Measurements from ENCODE around the gene UFSP2. TPM values are rescaled to one million over a fixed set of nuclear protein-coding genes. Genes with fewer than 3 reads are reported as not detected.

The UFSP2 gene
- total RNA-seq, 1 experiment from 2014 or later, result 22.7 TPM

GRCh38 chr4:185379326-185380295, 46.2 kb downstream of the UFSP2 start:
- H2AFZ ChIP-seq, result no peak overlapping the region
- DNase-seq, result no peak
- no peaks in the 10 kb centered on the region for H4K20me1 ChIP-seq (ENCODE audit: insufficient read depth)
- no TSS peak for BruUV-seq (replicated peaks)
- peaks cover 9% of the 10 kb centered on the region; the same call in 1 of the 2 replicates for H3F3A ChIP-seq (ENCODE audit: insufficient read depth, low read depth)
- H3K79me2 ChIP-seq (ENCODE audit: low read depth), result no peaks in the 10 kb centered on the region
- H3K27ac ChIP-seq, result no peak overlapping the region
- POLR2A ChIA-PET (ENCODE audit: unreplicated experiment), result interaction anchor here (0.7 kb wide), 1 partner anchor 99 kb away, joined by 3 read pairs; no protein-coding TSS in a partner anchor
- no peaks in the 10 kb centered on the region for H3K9me2 ChIP-seq (ENCODE audit: insufficient read depth)
- H3K27me3 ChIP-seq (ENCODE audit: insufficient read depth, low read depth), result no peaks in the 10 kb centered on the region
- H3K4me1 ChIP-seq (replicated peaks; ENCODE audit: insufficient read depth), result peaks cover 25% of the 10 kb centered on the region
- CTCF ChIA-PET, result no interaction called here
- intact Hi-C loops (cut with micrococcal nuclease; ENCODE audit: unreplicated experiment), result no loop called here
- H3K9me3 ChIP-seq (ENCODE audit: insufficient read depth, low read depth), result no peaks in the 10 kb centered on the region
- H3K4me2 ChIP-seq, result no peak overlapping the region
- no peak overlapping the region for H3K4me3 ChIP-seq
- H3K36me3 ChIP-seq (ENCODE audit: low read depth), result no peaks in the 10 kb centered on the region
- TF ChIP-seq EZH2 (IDR thresholded peaks at IDR 0.05; ENCODE audit: low read depth), result no peak
- TF ChIP-seq CTCF (conservative IDR thresholded peaks at IDR 0.05), result no peak

- Histone ChIP-seq H3K9me3 (ENCODE audit: insufficient read depth, low read depth) (no peaks in the 10 kb centered on the region), H3K27me3 (ENCODE audit: insufficient read depth, low read depth) (no peaks in the 10 kb centered on the region), H3K27ac (no peak overlapping the region), H3K79me2 (ENCODE audit: low read depth) (no peaks in the 10 kb centered on the region), H3K4me1 (replicated peaks; ENCODE audit: insufficient read depth) (peaks cover 12% of the 10 kb centered on the region), H3K36me3 (ENCODE audit: low read depth) (no peaks in the 10 kb centered on the region), H3K4me2 (no peak overlapping the region), H3K4me3 (no peak overlapping the region), H3K9me2 (ENCODE audit: insufficient read depth) (no peaks in the 10 kb centered on the region), H3F3A (ENCODE audit: insufficient read depth, low read depth) (no peaks in the 10 kb centered on the region), H4K20me1 (ENCODE audit: insufficient read depth) (no peaks in the 10 kb centered on the region), H2AFZ (no peak overlapping the region)
- intact Hi-C loops (cut with micrococcal nuclease; ENCODE audit: unreplicated experiment), result no loop called here
- no peak for TF ChIP-seq EZH2 (IDR thresholded peaks at IDR 0.05; ENCODE audit: low read depth)
- no peak for TF ChIP-seq CTCF (conservative IDR thresholded peaks at IDR 0.05)
- DNase-seq, result no peak
- CTCF ChIA-PET, result no interaction called here
- BruUV-seq (replicated peaks), result no TSS peak
- POLR2A ChIA-PET (ENCODE audit: unreplicated experiment), result interaction anchor here (0.7 kb wide), 1 partner anchor 18 kb away, joined by 5 read pairs; the partner anchor contains the start of gene ANKRD37
Measured at GRCh38 chr4:185378264-185378663, 47.5 kb downstream of the UFSP2 start.

DNA sequence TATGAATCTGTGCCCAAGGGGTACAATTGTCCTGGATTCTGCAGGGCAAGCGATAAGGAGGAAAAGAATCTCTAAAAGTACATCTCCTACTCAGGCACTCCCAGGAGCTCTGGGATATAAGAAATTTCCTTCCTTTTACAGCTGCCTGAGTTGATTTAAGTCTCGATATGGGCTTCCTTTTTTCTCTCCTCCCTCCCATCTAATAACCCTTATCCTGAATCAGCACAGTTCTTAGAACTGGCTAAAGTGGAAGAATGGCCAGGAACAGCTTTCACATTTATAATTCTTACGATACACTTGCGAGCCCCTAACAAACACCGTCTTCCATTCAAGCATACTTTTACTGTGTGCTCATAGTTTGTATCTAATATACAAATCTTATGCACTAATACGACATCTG, 51.2 kb downstream of the UFSP2 start:
- H3K27ac ChIP-seq, result no peak overlapping the region
- intact Hi-C loops (cut with micrococcal nuclease; ENCODE audit: unreplicated experiment), result no loop called here
- ChIA-PET CTCF (no interaction called here), POLR2A (ENCODE audit: unreplicated experiment) (no interaction called here)
- TF ChIP-seq CTCF (conservative IDR thresholded peaks at IDR 0.05), result no peak
- no peak for TF ChIP-seq EZH2 (IDR thresholded peaks at IDR 0.05; ENCODE audit: low read depth)
- H3K79me2 ChIP-seq (ENCODE audit: low read depth), result no peaks in the 10 kb centered on the region
- no peak overlapping the region for H3K4me3 ChIP-seq
- no peaks in the 10 kb centered on the region for H3K9me2 ChIP-seq (ENCODE audit: insufficient read depth)
- H3K9me3 ChIP-seq (ENCODE audit: insufficient read depth, low read depth), result no peaks in the 10 kb centered on the region
- no peaks in the 10 kb centered on the region for H3K4me1 ChIP-seq (replicated peaks; ENCODE audit: insufficient read depth)
- no TSS peak for BruUV-seq (replicated peaks)
- no peaks in the 10 kb centered on the region for H3F3A ChIP-seq (ENCODE audit: insufficient read depth, low read depth)
- H4K20me1 ChIP-seq (ENCODE audit: insufficient read depth), result no peaks in the 10 kb centered on the region
- no peaks in the 10 kb centered on the region for H3K27me3 ChIP-seq (ENCODE audit: insufficient read depth, low read depth)
- no peaks in the 10 kb centered on the region for H3K36me3 ChIP-seq (ENCODE audit: low read depth)
- no peak overlapping the region for H2AFZ ChIP-seq
- no peak for DNase-seq
- no peak overlapping the region for H3K4me2 ChIP-seq
